GM18909 (cell line): ENCODE results near the gene INA.
"Not testable (repeated sequence)": the region's sequence is repeated elsewhere in the genome, so short reads cannot be mapped to it uniquely, and the experiment has no call there.

Experiments
- ATAC-seq: cut with Tn5 transposase; IDR thresholded peaks from one replicate; pipeline ENCODE4 v1.9.1; 2021; ENCODE audit warnings: mild to moderate bottlenecking; ENCODE audit not compliant: unreplicated experiment, poor library complexity

Gene INA

DNA sequence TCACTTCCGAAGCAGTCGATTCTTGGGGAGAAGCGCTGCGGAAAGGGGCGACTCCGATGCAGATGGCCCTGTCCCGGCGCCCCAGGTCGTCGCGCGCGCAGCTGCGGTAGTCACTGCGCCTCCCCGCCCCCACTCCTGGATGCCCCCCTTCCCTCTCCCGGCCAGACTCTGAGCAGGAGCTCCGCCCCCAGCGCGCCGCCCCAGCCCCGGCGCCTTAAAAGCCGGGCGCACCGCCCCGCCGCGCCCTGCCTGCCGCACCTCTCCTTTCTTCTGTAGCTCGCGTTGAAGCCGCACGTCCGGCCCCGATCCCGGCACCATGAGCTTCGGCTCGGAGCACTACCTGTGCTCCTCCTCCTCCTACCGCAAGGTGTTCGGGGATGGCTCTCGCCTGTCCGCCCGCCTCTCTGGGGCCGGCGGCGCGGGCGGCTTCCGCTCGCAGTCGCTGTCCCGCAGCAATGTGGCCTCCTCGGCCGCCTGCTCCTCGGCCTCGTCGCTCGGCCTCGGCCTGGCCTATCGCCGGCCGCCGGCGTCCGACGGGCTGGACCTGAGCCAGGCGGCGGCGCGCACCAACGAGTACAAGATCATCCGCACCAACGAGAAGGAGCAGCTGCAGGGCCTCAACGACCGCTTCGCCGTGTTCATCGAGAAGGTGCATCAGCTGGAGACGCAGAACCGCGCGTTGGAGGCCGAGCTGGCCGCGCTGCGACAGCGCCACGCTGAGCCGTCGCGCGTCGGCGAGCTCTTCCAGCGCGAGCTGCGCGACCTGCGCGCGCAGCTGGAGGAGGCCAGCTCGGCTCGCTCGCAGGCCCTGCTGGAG lies at the start of gene INA:
TSS of gene INA (plus strand) at position 243 of the 817 bp plus-strand sequence. CDS start at position 317, 74 bp downstream.
- no peak for ATAC-seq

- ATAC-seq = no peak
Measured at GRCh38 chr10:103227416-103227815, 49.5 kb upstream of the INA start.

GRCh38 chr10:103231047-103231551 lies 45.8 kb upstream of the INA start:
- ATAC-seq = no peak

- no peak for ATAC-seq
Measured at GRCh38 chr10:103232131-103232673, 44.7 kb upstream of the INA start.

DNA sequence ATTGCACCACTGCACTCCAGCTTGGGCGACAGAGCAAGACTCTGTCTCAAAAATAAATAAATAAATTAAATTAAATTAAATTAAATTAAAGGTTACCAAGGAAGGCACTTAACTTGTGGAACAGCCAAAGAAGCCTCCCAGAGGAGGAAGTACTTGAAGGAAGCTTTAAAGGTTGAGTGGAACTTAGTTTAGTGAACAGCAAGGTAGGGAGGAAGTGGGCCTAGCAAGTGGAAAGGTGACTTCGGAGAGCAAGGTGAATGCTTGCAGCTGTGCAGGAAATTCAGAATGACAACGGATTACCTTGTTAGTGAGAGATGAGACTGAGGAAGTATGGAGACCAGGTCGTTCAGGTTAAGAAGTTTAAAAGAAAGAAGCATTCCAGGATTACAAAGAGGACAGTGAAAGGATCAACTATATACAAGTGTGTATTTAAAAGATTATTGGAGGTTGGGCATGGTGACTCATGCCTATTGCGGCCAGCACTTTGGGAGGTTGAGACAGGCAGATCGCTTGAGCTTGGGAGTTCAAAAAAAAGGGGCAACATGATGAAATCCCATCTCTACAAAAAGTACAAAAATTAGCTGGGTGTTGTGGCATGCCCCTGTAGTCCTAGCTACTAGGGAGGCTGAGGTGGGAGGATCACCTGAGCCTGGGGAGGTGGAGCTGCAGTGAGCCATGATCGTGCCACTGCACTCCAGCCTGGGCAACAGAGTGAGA lies 44.0 kb upstream of the INA start:
- ATAC-seq = no peak

GRCh38 chr10:103235775-103236174 lies 41.2 kb upstream of the INA start:
- no peak for ATAC-seq

- no peak for ATAC-seq
Measured at GRCh38 chr10:103238506-103239252, 38.3 kb upstream of the INA start.

GRCh38 chr10:103241262-103242011 lies 35.5 kb upstream of the INA start:
- ATAC-seq = no peak

- ATAC-seq = no peak
Measured at GRCh38 chr10:103244666-103245271, 32.2 kb upstream of the INA start.

DNA sequence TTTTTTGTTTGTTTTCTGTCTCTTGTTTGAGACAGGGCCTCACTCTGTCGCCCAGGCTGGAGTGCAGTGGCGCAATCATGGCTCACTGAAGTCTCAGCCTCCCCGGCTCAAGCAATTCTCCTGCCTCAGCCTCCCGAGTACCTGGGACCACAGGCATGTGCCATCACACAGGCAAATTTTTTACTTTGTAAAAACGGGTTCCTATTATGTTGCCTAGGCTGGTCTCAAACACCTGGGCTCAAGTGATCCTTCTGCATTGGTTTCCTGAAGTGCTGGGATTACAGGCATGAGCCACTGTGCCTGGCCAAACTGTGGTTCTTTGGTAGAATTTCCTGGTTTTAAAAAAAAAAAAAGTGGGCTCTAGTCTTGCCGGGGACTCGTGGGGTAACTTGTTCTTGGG lies 31.4 kb upstream of the INA start, which contains the start of gene RPEL1:
TSS of gene RPEL1 (plus strand) at position 301 of the 400 bp plus-strand sequence. CDS start 110 bp downstream, outside the sequence.
- not testable (repeated sequence) for ATAC-seq

GRCh38 chr10:103246324-103246723 lies 30.6 kb upstream of the INA start:
- no peak for ATAC-seq

GRCh38 chr10:103254113-103254512 lies 22.8 kb upstream of the INA start:
- no peak for ATAC-seq

DNA sequence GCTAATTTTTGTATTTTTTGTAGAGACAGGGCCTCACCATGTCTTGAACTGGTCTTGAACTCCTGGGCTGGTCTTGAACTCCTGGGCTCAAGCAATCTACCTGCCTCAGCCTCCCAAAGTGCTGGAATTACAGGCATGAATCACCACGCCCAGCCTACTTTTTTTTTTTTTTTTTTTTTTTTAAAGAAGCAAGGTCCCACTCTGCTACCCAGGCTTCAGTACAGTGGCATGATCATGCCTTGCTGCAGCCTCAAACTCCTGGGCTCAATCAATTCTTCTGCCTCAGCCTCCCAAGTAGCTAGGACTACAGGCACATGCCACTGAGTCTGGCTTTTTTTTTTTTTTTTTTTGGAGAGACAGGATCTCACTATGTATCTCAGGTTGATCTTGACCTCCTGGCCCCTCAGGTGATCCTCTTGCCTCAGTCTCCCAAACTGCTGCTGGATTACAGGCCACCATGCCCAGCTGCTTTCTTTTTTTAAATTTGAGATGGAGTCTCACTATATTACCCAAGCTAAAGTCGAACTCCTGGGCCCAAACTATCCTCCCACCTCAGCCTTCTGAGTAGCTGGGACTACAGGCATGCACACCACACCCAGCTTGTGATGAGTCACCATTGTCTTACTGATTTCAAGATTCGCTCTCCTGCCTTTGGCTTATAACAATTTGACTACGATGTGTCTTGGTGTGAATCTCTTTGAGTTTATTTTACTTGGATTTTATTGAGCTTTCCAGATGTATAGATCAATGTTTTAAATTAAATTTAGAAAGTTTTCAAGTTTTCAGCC lies 22.2 kb upstream of the INA start:
- no peak for ATAC-seq

DNA sequence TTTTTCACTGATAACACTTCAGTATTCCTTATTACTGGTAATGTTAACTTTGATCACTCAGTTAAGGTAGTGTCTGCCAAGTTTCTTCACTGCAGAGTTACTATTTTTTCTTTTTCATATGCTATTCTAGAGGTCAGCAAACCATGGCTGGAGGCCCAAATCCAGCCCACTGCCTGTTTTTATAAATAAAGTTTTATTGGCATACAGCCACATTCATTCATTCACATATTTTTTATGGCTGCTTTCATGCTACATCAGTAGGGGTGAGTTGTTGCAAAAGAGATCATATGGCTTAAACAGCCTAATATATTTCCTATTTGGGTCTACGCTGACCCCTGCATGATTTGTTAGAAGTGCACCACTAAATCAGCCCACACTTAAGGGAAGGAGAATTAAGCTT lies 20.3 kb upstream of the INA start:
- no peak for ATAC-seq

- no peak for ATAC-seq
Measured at GRCh38 chr10:103257812-103258211, 19.1 kb upstream of the INA start.

DNA sequence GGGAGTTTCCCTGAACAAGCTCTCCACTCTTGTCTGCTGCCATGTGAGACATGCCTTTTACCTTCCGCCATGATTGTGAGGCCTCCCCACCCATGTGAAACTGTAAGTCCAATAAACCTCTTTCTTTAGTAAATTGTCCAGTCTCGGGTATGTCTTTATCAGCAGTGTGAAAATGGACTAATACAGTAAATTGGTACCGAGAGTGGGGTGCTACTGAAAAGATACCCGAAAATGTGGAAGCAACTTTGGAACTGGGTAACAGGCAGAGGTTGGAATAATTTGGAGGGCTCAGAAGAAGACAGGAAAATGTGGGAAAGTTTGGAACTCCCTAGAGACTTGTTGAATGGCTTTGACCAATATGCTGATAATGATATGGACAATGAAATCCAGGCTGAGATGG lies 18.0 kb upstream of the INA start:
- not testable (repeated sequence) for ATAC-seq

- no peak for ATAC-seq
Measured at GRCh38 chr10:103259989-103260388, 16.9 kb upstream of the INA start.

- ATAC-seq = no peak
Measured at GRCh38 chr10:103262229-103262628, 14.7 kb upstream of the INA start.
